Stomach (tissue), 4 donors: ENCODE measurements around the gene OASL.

Experiments
- EP300 ChIP-seq: sonication (generic); formaldehyde crosslinking; IDR thresholded peaks from one replicate; pipeline ENCODE4 v1.6.1; 2017; ENCODE audit warnings: antibody characterized with exemption
- POLR2A ChIP-seq, 4 donors: fragments of 450-650 bp; IDR thresholded peaks; one replicate each; pipeline ENCODE4 v1.6.1; 2016; ENCODE audit warnings: antibody characterized with exemption in 4 of 4, control low read depth in 2 of 4, mild to moderate bottlenecking in 1 of 4, moderate library complexity in 1 of 4

DNA sequence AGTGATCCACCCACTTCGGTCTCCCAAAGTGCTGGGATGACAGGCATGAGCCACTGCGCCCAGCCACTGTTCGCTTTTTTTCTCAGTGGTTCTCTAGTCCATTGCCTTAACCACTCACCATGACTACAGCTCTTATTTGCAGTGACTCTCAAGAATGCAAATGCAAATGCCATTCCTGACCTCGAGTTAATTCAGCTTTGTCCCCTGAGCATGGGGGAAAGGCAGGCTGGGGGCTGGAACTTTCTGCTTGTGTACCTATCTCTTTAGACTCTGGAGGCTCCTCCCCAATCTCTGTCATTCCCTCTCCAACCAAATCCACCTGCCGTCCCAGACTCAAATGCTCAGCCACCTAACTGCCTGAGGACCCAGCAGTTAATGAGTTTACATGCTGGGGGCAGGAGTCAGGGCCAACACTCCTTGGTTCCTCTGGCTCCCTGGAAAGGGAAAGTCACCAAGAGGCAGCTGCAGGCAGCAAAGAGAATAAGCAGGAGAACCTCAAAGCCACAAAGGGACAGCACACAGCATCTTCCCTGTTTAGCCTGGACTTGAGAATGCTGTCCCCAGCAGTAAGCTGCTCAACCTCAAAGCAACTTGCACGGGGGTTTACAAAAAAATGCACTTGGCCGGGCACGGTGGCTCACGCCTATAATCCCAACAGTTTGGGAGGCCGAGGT, 66.0 kb downstream of the OASL start:
- TF ChIP-seq EP300 (no peak), POLR2A (IDR thresholded peaks at IDR 0.05) (no peak)
